HepG2 (cell line): ENCODE results near the gene ZBTB46. TPM values are rescaled to one million over a fixed set of nuclear protein-coding genes. Genes with fewer than 3 reads are reported as not detected.
A peak's percentile ranks its signal among the peaks of the same experiment; 100 is the strongest.

Experiments
- ATAC-seq: fragments of 200-7000 bp; cut with Tn5 transposase; 3 replicates; pipeline ENCODE4 v1.9.1; 2020; ENCODE audit warnings: mild to moderate bottlenecking, moderate library complexity
- BruUV-seq: library from RNA; stranded (reverse); fragments of 400-500 nt; replicated peaks from 2 replicates; lab custom pipeline; 2021; lab: Mats Ljungman, UMichigan
- CTCF ChIA-PET: fragments of 300-600 bp; formaldehyde crosslinking; extraction: SDS; loops from one replicate; lab custom pipeline; 2021; ENCODE audit warnings: low total read pairs, inconsistent platforms, low intra/inter-chr PET ratio; lab: Yijun Ruan, JAX
- POLR2A ChIA-PET: fragments of 350-600 bp; sonication (Branson Sonifier 250); formaldehyde crosslinking; loops from one replicate; lab custom pipeline; 2020; ENCODE audit warnings: antibody characterized with exemption, inconsistent platforms; lab: Yijun Ruan, JAX
- DNase-seq: peaks from one replicate; pipeline ENCODE4 v3.0.0-alpha.2; 2015; ENCODE audit warnings: low spot score
- FAIRE-seq: peaks from 3 replicates; lab custom pipeline; 2011; peaks lifted over from hg19 to GRCh38; lab: Jason Lieb, UNC
- H2AFZ ChIP-seq: one replicate; pipeline ENCODE4 v1.6.1; 2011; ENCODE audit warnings: low read length, inconsistent platforms
- H3K27ac ChIP-seq: fragments of 300-600 bp; 3 replicates; pipeline ENCODE4 v1.8.0; 2011; ENCODE audit warnings: mixed run types, mild to moderate bottlenecking, mixed read lengths, low read length, inconsistent platforms; ENCODE audit not compliant: insufficient read depth; ENCODE audit errors: extremely low read length
- H3K27me3 ChIP-seq, 2 experiments: fragments of 200-600 bp in 1 of 2; 2 replicates in 1 of 2; 3 replicates in 1 of 2; pipeline versions ENCODE4 v1.6.0 to v1.8.0; 2011; ENCODE audit warnings: low read length in 2 of 2, mild to moderate bottlenecking in 2 of 2, moderate library complexity in 2 of 2, inconsistent platforms in 1 of 2; ENCODE audit not compliant: insufficient read depth in 2 of 2, control insufficient read depth in 1 of 2
- H3K36me3 ChIP-seq, 2 experiments: fragments of 200-600 bp in 1 of 2; replicated peaks in 1 of 2; 2 replicates in 1 of 2; 3 replicates in 1 of 2; pipeline versions ENCODE4 v1.5.1 to v1.8.0; 2011; ENCODE audit warnings: low read length in 2 of 2, inconsistent platforms in 1 of 2; ENCODE audit not compliant: insufficient read depth in 2 of 2, control insufficient read depth in 1 of 2
- H3K4me1 ChIP-seq: 2 replicates; pipeline ENCODE4 v1.5.1; 2012; ENCODE audit warnings: low read length, inconsistent platforms; ENCODE audit not compliant: insufficient read depth
- H3K4me2 ChIP-seq: 2 replicates; pipeline ENCODE4 v1.6.0; 2011; ENCODE audit warnings: low read depth, low read length, inconsistent platforms
- H3K4me3 ChIP-seq, 3 experiments: fragments of 200-600 bp in 1 of 3; sonication (generic), shearing (Covaris generic) in 1 of 3; replicated peaks in 1 of 3; 2 replicates each; pipeline ENCODE4 v1.5.1; 2011 to 2016; ENCODE audit warnings: low read length in 3 of 3, inconsistent platforms in 2 of 3, low read depth in 2 of 3, mild to moderate bottlenecking in 2 of 3, control low read depth in 1 of 3, mixed read lengths in 1 of 3; ENCODE audit not compliant: insufficient read depth in 1 of 3
- H3K79me2 ChIP-seq: one replicate; pipeline ENCODE4 v1.6.1; 2011; ENCODE audit warnings: low read length, inconsistent platforms; ENCODE audit not compliant: insufficient read depth
- H3K9ac ChIP-seq: 2 replicates; pipeline ENCODE4 v1.6.0; 2011; ENCODE audit warnings: mild to moderate bottlenecking, low read depth, low read length, inconsistent platforms; ENCODE audit not compliant: insufficient read depth
- H3K9me3 ChIP-seq: 2 replicates; pipeline ENCODE4 v1.5.1; 2012; ENCODE audit warnings: mild to moderate bottlenecking, low read length
- H4K20me1 ChIP-seq: 2 replicates; pipeline ENCODE4 v1.6.0; 2011; ENCODE audit warnings: inconsistent platforms, mild to moderate bottlenecking, low read length, moderate library complexity; ENCODE audit not compliant: insufficient read depth
- HDAC2 ChIP-seq: sonication (generic); formaldehyde crosslinking; IDR thresholded peaks from 2 replicates; pipeline ENCODE4 v1.4.0; 2020; ENCODE audit warnings: missing genetic modification reagents
- HDAC6 ChIP-seq: fragments of 200-600 bp; sonication (generic); IDR thresholded peaks from 2 replicates; pipeline ENCODE4 v1.7.0; 2017; ENCODE audit warnings: mild to moderate bottlenecking, antibody characterized with exemption, low read length, low read depth
- NR2F6 ChIP-seq, 2 experiments: IDR thresholded peaks; 2 replicates each; pipeline ENCODE4 v1.6.1; 2016; ENCODE audit warnings: antibody characterized with exemption in 1 of 2, mild to moderate bottlenecking in 1 of 2
- PLRG1 ChIP-seq: fragments of 450-650 bp; conservative IDR thresholded peaks from 2 replicates; pipeline ENCODE4 v1.6.1; 2016
- RBM22 ChIP-seq: fragments of 200-400 bp; formaldehyde crosslinking; optimal IDR thresholded peaks from 2 replicates; pipeline ENCODE3; 2017; ENCODE audit warnings: mild to moderate bottlenecking, low read length, moderate library complexity
- RORA ChIP-seq: sonication (generic); formaldehyde crosslinking; IDR thresholded peaks from 2 replicates; pipeline ENCODE4 v1.5.0; 2020; ENCODE audit warnings: mild to moderate bottlenecking, missing genetic modification reagents, moderate library complexity
- RXRA ChIP-seq: sonication (generic); formaldehyde crosslinking; IDR thresholded peaks from 2 replicates; pipeline ENCODE4 v1.5.1; 2020; ENCODE audit warnings: missing genetic modification reagents
- ZBTB40 ChIP-seq, 2 experiments: fragments of 450-650 bp in 1 of 2; sonication (generic) in 1 of 2; formaldehyde crosslinking in 1 of 2; IDR thresholded peaks; 2 replicates each; pipeline versions ENCODE4 v1.6.1 to v1.8.0; 2016 to 2022; ENCODE audit warnings: antibody characterized with exemption in 1 of 2, mild to moderate bottlenecking in 1 of 2, missing genetic modification reagents in 1 of 2
- ZNF121 ChIP-seq: sonication (generic); formaldehyde crosslinking; IDR thresholded peaks from 2 replicates; pipeline ENCODE4 v1.5.0; 2020; ENCODE audit warnings: mild to moderate bottlenecking, missing genetic modification reagents
- ZNF138 ChIP-seq: sonication (generic); formaldehyde crosslinking; IDR thresholded peaks from 2 replicates; pipeline ENCODE4 v1.5.0; 2020; ENCODE audit warnings: mild to moderate bottlenecking, low read depth, missing genetic modification reagents
- ZNF335 ChIP-seq: sonication (generic); formaldehyde crosslinking; IDR thresholded peaks from 2 replicates; pipeline ENCODE4 v1.4.0; 2020; ENCODE audit warnings: missing genetic modification reagents
- ZNF563 ChIP-seq: sonication (generic); formaldehyde crosslinking; IDR thresholded peaks from 2 replicates; pipeline ENCODE4 v1.8.0; 2022; ENCODE audit warnings: mild to moderate bottlenecking, moderate library complexity, missing genetic modification reagents
- ZNF720 ChIP-seq: sonication (generic); formaldehyde crosslinking; IDR thresholded peaks from 2 replicates; pipeline ENCODE4 v1.4.0; 2020; ENCODE audit warnings: missing genetic modification reagents
- ZSCAN30 ChIP-seq: sonication (generic); formaldehyde crosslinking; IDR thresholded peaks from 2 replicates; pipeline ENCODE4 v1.5.0; 2020; ENCODE audit warnings: mild to moderate bottlenecking, missing genetic modification reagents
- WGBS: methylation state at CpG from one replicate; pipeline ENCODE4 v1.1.6; 2017; ENCODE audit warnings: low lambda C conversion rate; 5-methylcytosine and 5-hydroxymethylcytosine counted together
- in situ Hi-C: cut with HindIII; loops from 2 replicates; pipeline ENCODE4 v1.10.0; 2017; ENCODE audit warnings: low pct_unique_long_range_greater_than_20kb; ENCODE audit not compliant: extremely low pct_ligation_motif_present
- intact Hi-C: fragments of 100-400 bp; cut with micrococcal nuclease; formaldehyde crosslinking; loops from one replicate; pipeline ENCODE4 v1.10.0; 2022; ENCODE audit not compliant: unreplicated experiment
- polyA plus RNA-seq, 8 experiments: library from polyadenylated mRNA; depleted of rRNA in 3 of 8; stranded (reverse) in 7 of 8; unstranded in 1 of 8; fragments of >200 nt; fragmentation: Illumina TruSeq in 4 of 8; extraction: Trizol in 4 of 8; gene quantifications; 2 replicates each; pipeline versions ENCODE4 v1.2.1 to v1.2.3, GENCODE V29; 2011 to 2016; ENCODE audit warnings: low read depth in 4 of 8, missing spikeins in 1 of 8, mixed read lengths in 1 of 8; ENCODE audit not compliant: insufficient read depth in 1 of 8
- total RNA-seq, 5 experiments: library from RNA; depleted of rRNA; stranded (reverse); fragments of >200 nt; fragmentation: Illumina TruSeq; extraction: Trizol; gene quantifications; 2 replicates each; pipeline ENCODE4 v1.2.3, GENCODE V29; 2016; ENCODE audit warnings: low read depth in 1 of 5

ZBTB46 gene
- total and polyA plus RNA-seq, 2 of the 13 experiments (the other 11 are each of a cell fraction or from before 2014, with no cell fraction given): 1.6 to 13.5 TPM

GRCh38 chr20:63749597-63750508, 81.2 kb downstream of the ZBTB46 start:
- no peak for FAIRE-seq
- no peaks in the 10 kb centered on the region for H3K9me3 ChIP-seq
- H3K27me3 ChIP-seq: no peaks in the 10 kb centered on the region; a peak in 1 of 5 replicates
- no peaks in the 10 kb centered on the region for H4K20me1 ChIP-seq
- ChIA-PET POLR2A (interaction anchor here (1.7 to 5.1 kb wide), 3 partner anchors 9 to 115 kb away, joined by 3 to 28 read pairs (median 11); partner anchors contain the start of genes LIME1, SLC2A4RG and TPD52L2), CTCF (no interaction called here)
- H3K36me3 ChIP-seq: no peaks in the 10 kb centered on the region
- no peak overlapping the region for H2AFZ ChIP-seq
- 86% methylated on average over 16 of the region's 16 CpGs for WGBS
- intact Hi-C loops: loop anchor here (10.0 kb wide), 1 partner anchor 115 kb away; the partner anchor contains the start of genes ABHD16B and TPD52L2
- no peaks in the 10 kb centered on the region for H3K79me2 ChIP-seq
- ATAC-seq: no peak
- H3K4me1 ChIP-seq: peaks cover 53% of the 10 kb centered on the region
- no TSS peak for BruUV-seq
- no peak for DNase-seq
- no peak overlapping the region for H3K9ac ChIP-seq
- no peak overlapping the region for H3K4me3 ChIP-seq
- no peak overlapping the region for H3K27ac ChIP-seq
- in situ Hi-C loops: no loop called here
- no peak overlapping the region for H3K4me2 ChIP-seq
- no peak for TF ChIP-seq NR2F6 (IDR thresholded peaks at IDR 0.05)
- no peak for TF ChIP-seq NR2F6 (CRISPR knock-in tag; IDR thresholded peaks at IDR 0.05)
- TF ChIP-seq ZNF335: no peak
- TF ChIP-seq PLRG1: no peak
- no peak for TF ChIP-seq HDAC6
- TF ChIP-seq HDAC2 (CRISPR knock-in tag): no peak
- TF ChIP-seq ZNF138: no peak
- no peak for TF ChIP-seq RORA (CRISPR knock-in tag)
- no peak for TF ChIP-seq ZBTB40 (IDR thresholded peaks at IDR 0.05)
- no peak for TF ChIP-seq ZBTB40 (CRISPR knock-in tag; IDR thresholded peaks at IDR 0.05)
- TF ChIP-seq ZNF720 (CRISPR knock-in tag): no peak
- 0 out of 2 replicates have a peak, but pooled peaks have one; percentile 22 for TF ChIP-seq ZNF563
- TF ChIP-seq RXRA: 0 out of 2 replicates have a peak, but pooled peaks have one; percentile 34
- no peak for TF ChIP-seq RBM22
- TF ChIP-seq ZNF121 (CRISPR knock-in tag): peak; percentile 88
- TF ChIP-seq ZSCAN30 (CRISPR knock-in tag): no peak
